Stomach (tissue), 4 donors: Measurements from ENCODE around the gene C1orf87.

ENCODE experiments used
- CTCF ChIP-seq, 7 experiments: fragments of 450-650 bp in 4 of 7; fragments of 200-600 bp in 3 of 7; sonication (generic) in 3 of 7; IDR thresholded peaks; one replicate each; pipeline ENCODE4 v1.5.1; 2016 to 2019; ENCODE audit warnings: antibody characterized with exemption in 7 of 7, control low read depth in 2 of 7, mild to moderate bottlenecking in 1 of 7
- POLR2AphosphoS5 ChIP-seq, 3 donors: sonication (generic); formaldehyde crosslinking; IDR thresholded peaks; one replicate each; pipeline ENCODE4 v1.6.1; 2016; ENCODE audit warnings: antibody characterized with exemption in 3 of 3

DNA sequence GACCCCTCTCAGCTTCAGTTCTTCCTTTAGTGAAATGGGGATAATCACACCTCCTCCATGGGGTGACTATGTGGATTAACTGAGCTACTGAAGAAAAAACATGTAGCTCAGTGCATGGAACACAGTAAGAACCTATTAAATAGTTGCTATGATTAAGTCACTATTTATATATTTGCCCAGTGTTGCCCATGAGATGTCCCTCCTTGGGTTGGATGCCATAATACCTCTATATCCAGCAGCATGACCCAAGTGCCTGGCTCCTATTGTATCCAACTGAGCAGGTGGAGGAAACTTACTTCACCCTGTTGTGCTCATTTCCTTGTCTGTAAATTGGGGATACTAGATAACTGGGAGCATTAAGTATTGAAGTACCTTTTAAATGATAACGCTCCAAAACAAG, 99.9 kb downstream of the C1orf87 start:
- TF ChIP-seq CTCF (IDR thresholded peaks at IDR 0.05) (no peak), POLR2AphosphoS5 (IDR thresholded peaks at IDR 0.05) (no peak)
